ENCODE measurements around the gene GLIS1.

The GLIS1 gene

GRCh38 chr1:53535226-53535625 lies 203.7 kb downstream of the GLIS1 start:
- WGBS: 85% methylated on average over 5 of the region's 5 CpGs

GRCh38 chr1:53532912-53533311 lies 206.1 kb downstream of the GLIS1 start:
- H3K4me2 ChIP-seq (ENCODE audit: low read length, poor library complexity, severe bottlenecking): no peak overlapping the region
- H2BK15ac ChIP-seq (ENCODE audit: low read depth, poor library complexity, severe bottlenecking): no peak overlapping the region
- H3K27me3 ChIP-seq (ENCODE audit: control insufficient read depth in 1 of 2, insufficient read depth in 1 of 2, low read length in 2 of 2): peaks cover 0 to 87% of the 10 kb centered on the region in 2 experiments
- no peak overlapping the region for H3K27ac ChIP-seq (ENCODE audit: low read length, poor library complexity, severe bottlenecking)
- peaks cover 27% of the 10 kb centered on the region for H3K4me1 ChIP-seq (ENCODE audit: control insufficient read depth, insufficient read depth, low read depth, low read length)
- H2AK5ac ChIP-seq (ENCODE audit: low read length, severe bottlenecking): no peak overlapping the region
- H3K9ac ChIP-seq (ENCODE audit: low read length): no peak overlapping the region
- 87% methylated on average over 4 of the region's 4 CpGs for WGBS
- H3K14ac ChIP-seq (ENCODE audit: low read length in 2 of 2): no peak overlapping the region
- no peak overlapping the region for H3K4me3 ChIP-seq (ENCODE audit: insufficient read depth in 1 of 2, low read depth in 1 of 2, low read length in 2 of 2)
- no peaks in the 10 kb centered on the region for H3K9me3 ChIP-seq (ENCODE audit: control insufficient read depth, low read length)
- DNase-seq: no peak
- peaks cover 0 to 45% of the 10 kb centered on the region in 2 experiments for H3K36me3 ChIP-seq (ENCODE audit: control insufficient read depth in 1 of 2, insufficient read depth in 2 of 2, low read depth in 1 of 2, low read length in 2 of 2)
- H2BK5ac ChIP-seq (ENCODE audit: low read depth, low read length, poor library complexity, severe bottlenecking): no peak overlapping the region
- no peak overlapping the region for H2BK120ac ChIP-seq (ENCODE audit: low read depth, low read length)
- H3K23ac ChIP-seq (ENCODE audit: low read length in 2 of 2): no peak overlapping the region
- peaks cover 13% of the 10 kb centered on the region for H3K79me1 ChIP-seq (replicated peaks; ENCODE audit: low read length, poor library complexity, severe bottlenecking)
- H2AFZ ChIP-seq (ENCODE audit: low read depth, low read length): no peak overlapping the region
- H2BK12ac ChIP-seq (ENCODE audit: low read length in 2 of 2): no peak overlapping the region
- H4K8ac ChIP-seq (ENCODE audit: low read length): no peak overlapping the region
- no peak overlapping the region for H3K4ac ChIP-seq (ENCODE audit: low read depth in 1 of 2, low read length in 2 of 2)
- H3K18ac ChIP-seq (ENCODE audit: low read depth in 1 of 2, low read length in 2 of 2): no peak overlapping the region
- H4K91ac ChIP-seq (ENCODE audit: low read length): no peak overlapping the region

More at GRCh38 chr1:53535226-53535625, 203.7 kb downstream of the GLIS1 start:
- H2BK120ac ChIP-seq (ENCODE audit: low read depth, low read length): no peak overlapping the region
- no peaks in the 10 kb centered on the region for H3K9me3 ChIP-seq (ENCODE audit: control insufficient read depth, low read length)
- no peak overlapping the region for H3K4me3 ChIP-seq (ENCODE audit: insufficient read depth in 1 of 2, low read depth in 1 of 2, low read length in 2 of 2)
- peaks cover 0 to 73% of the 10 kb centered on the region in 2 experiments for H3K27me3 ChIP-seq (ENCODE audit: control insufficient read depth in 1 of 2, insufficient read depth in 1 of 2, low read length in 2 of 2)
- H3K14ac ChIP-seq (ENCODE audit: low read length in 2 of 2): no peak overlapping the region
- H2BK12ac ChIP-seq (ENCODE audit: low read length in 2 of 2): no peak overlapping the region
- H3K4me1 ChIP-seq (ENCODE audit: control insufficient read depth, insufficient read depth, low read depth, low read length): peaks cover 33% of the 10 kb centered on the region
- H2BK5ac ChIP-seq (ENCODE audit: low read depth, low read length, poor library complexity, severe bottlenecking): no peak overlapping the region
- no peak overlapping the region for H2AK5ac ChIP-seq (ENCODE audit: low read length, severe bottlenecking)
- H3K36me3 ChIP-seq (ENCODE audit: control insufficient read depth in 1 of 2, insufficient read depth in 2 of 2, low read depth in 1 of 2, low read length in 2 of 2): peaks cover 0 to 46% of the 10 kb centered on the region in 2 experiments
- H4K91ac ChIP-seq (ENCODE audit: low read length): no peak overlapping the region
- H3K4me2 ChIP-seq (ENCODE audit: low read length, poor library complexity, severe bottlenecking): no peak overlapping the region
- no peak overlapping the region for H3K18ac ChIP-seq (ENCODE audit: low read depth in 1 of 2, low read length in 2 of 2)
- H4K8ac ChIP-seq (ENCODE audit: low read length): no peak overlapping the region
- no peak overlapping the region for H2AFZ ChIP-seq (ENCODE audit: low read depth, low read length)
- no peak overlapping the region for H3K9ac ChIP-seq (ENCODE audit: low read length)
- no peak overlapping the region for H3K23ac ChIP-seq (ENCODE audit: low read length in 2 of 2)
- no peak overlapping the region for H3K27ac ChIP-seq (ENCODE audit: low read length, poor library complexity, severe bottlenecking)
- H3K4ac ChIP-seq (ENCODE audit: low read depth in 1 of 2, low read length in 2 of 2): no peak overlapping the region
- H2BK15ac ChIP-seq (ENCODE audit: low read depth, poor library complexity, severe bottlenecking): no peak overlapping the region
- no peak for DNase-seq
- H3K79me1 ChIP-seq (replicated peaks; ENCODE audit: low read length, poor library complexity, severe bottlenecking): peaks cover 33% of the 10 kb centered on the region

GRCh38 chr1:53532377-53532776 lies 206.6 kb downstream of the GLIS1 start:
- no peak overlapping the region for H3K14ac ChIP-seq (ENCODE audit: low read length in 2 of 2)
- H3K79me1 ChIP-seq (replicated peaks; ENCODE audit: low read length, poor library complexity, severe bottlenecking): peaks cover 11% of the 10 kb centered on the region
- no peak overlapping the region for H3K4me3 ChIP-seq (ENCODE audit: insufficient read depth in 1 of 2, low read depth in 1 of 2, low read length in 2 of 2)
- H2BK120ac ChIP-seq (ENCODE audit: low read depth, low read length): no peak overlapping the region
- H3K9me3 ChIP-seq (ENCODE audit: control insufficient read depth, low read length): no peaks in the 10 kb centered on the region
- WGBS: 90% methylated on average over 9 of the region's 9 CpGs
- no peak overlapping the region for H3K23ac ChIP-seq (ENCODE audit: low read length in 2 of 2)
- H4K8ac ChIP-seq (ENCODE audit: low read length): no peak overlapping the region
- H2AFZ ChIP-seq (ENCODE audit: low read depth, low read length): no peak overlapping the region
- no peak overlapping the region for H3K4ac ChIP-seq (ENCODE audit: low read depth in 1 of 2, low read length in 2 of 2)
- no peak overlapping the region for H2BK15ac ChIP-seq (ENCODE audit: low read depth, poor library complexity, severe bottlenecking)
- no peak overlapping the region for H2AK5ac ChIP-seq (ENCODE audit: low read length, severe bottlenecking)
- H3K27me3 ChIP-seq (ENCODE audit: control insufficient read depth in 1 of 2, insufficient read depth in 1 of 2, low read length in 2 of 2): peaks cover 0 to 91% of the 10 kb centered on the region in 2 experiments
- H4K91ac ChIP-seq (ENCODE audit: low read length): no peak overlapping the region
- H3K9ac ChIP-seq (ENCODE audit: low read length): no peak overlapping the region
- DNase-seq: no peak
- H2BK12ac ChIP-seq (ENCODE audit: low read length in 2 of 2): no peak overlapping the region
- peaks cover 33% of the 10 kb centered on the region for H3K4me1 ChIP-seq (ENCODE audit: control insufficient read depth, insufficient read depth, low read depth, low read length)
- no peak overlapping the region for H2BK5ac ChIP-seq (ENCODE audit: low read depth, low read length, poor library complexity, severe bottlenecking)
- H3K36me3 ChIP-seq (ENCODE audit: control insufficient read depth in 1 of 2, insufficient read depth in 2 of 2, low read depth in 1 of 2, low read length in 2 of 2): peaks cover 0 to 45% of the 10 kb centered on the region in 2 experiments
- H3K27ac ChIP-seq (ENCODE audit: low read length, poor library complexity, severe bottlenecking): no peak overlapping the region
- H3K4me2 ChIP-seq (ENCODE audit: low read length, poor library complexity, severe bottlenecking): no peak overlapping the region
- H3K18ac ChIP-seq (ENCODE audit: low read depth in 1 of 2, low read length in 2 of 2): no peak overlapping the region

- Histone ChIP-seq H3K9ac (ENCODE audit: low read length) (no peak overlapping the region), H3K27ac (ENCODE audit: low read length, poor library complexity, severe bottlenecking) (no peak overlapping the region), H3K23ac (ENCODE audit: low read length in 2 of 2) (no peak overlapping the region), H2AK5ac (ENCODE audit: low read length, severe bottlenecking) (no peak overlapping the region), H4K91ac (ENCODE audit: low read length) (no peak overlapping the region), H4K8ac (ENCODE audit: low read length) (no peak overlapping the region), H3K4me3 (ENCODE audit: insufficient read depth in 1 of 2, low read depth in 1 of 2, low read length in 2 of 2) (no peak overlapping the region), H3K27me3 (ENCODE audit: control insufficient read depth in 1 of 2, insufficient read depth in 1 of 2, low read length in 2 of 2) (peaks cover 0 to 91% of the 10 kb centered on the region in 2 experiments), H3K79me1 (replicated peaks; ENCODE audit: low read length, poor library complexity, severe bottlenecking) (peaks cover 8% of the 10 kb centered on the region), H2BK15ac (ENCODE audit: low read depth, poor library complexity, severe bottlenecking) (no peak overlapping the region), H2BK120ac (ENCODE audit: low read depth, low read length) (no peak overlapping the region), H2BK5ac (ENCODE audit: low read depth, low read length, poor library complexity, severe bottlenecking) (no peak overlapping the region), H3K4me2 (ENCODE audit: low read length, poor library complexity, severe bottlenecking) (no peak overlapping the region), H3K9me3 (ENCODE audit: control insufficient read depth, low read length) (no peaks in the 10 kb centered on the region), H3K14ac (ENCODE audit: low read length in 2 of 2) (no peak overlapping the region), H3K36me3 (ENCODE audit: control insufficient read depth in 1 of 2, insufficient read depth in 2 of 2, low read depth in 1 of 2, low read length in 2 of 2) (peaks cover 0 to 45% of the 10 kb centered on the region in 2 experiments), H3K4ac (ENCODE audit: low read depth in 1 of 2, low read length in 2 of 2) (no peak overlapping the region), H2BK12ac (ENCODE audit: low read length in 2 of 2) (no peak overlapping the region), H3K18ac (ENCODE audit: low read depth in 1 of 2, low read length in 2 of 2) (no peak overlapping the region), H3K4me1 (ENCODE audit: control insufficient read depth, insufficient read depth, low read depth, low read length) (peaks cover 44% of the 10 kb centered on the region), H2AFZ (ENCODE audit: low read depth, low read length) (no peak overlapping the region)
- no peak for DNase-seq
- WGBS: 93% methylated on average over 5 of the region's 5 CpGs
Measured at GRCh38 chr1:53530550-53530949, 208.4 kb downstream of the GLIS1 start.
